GOT3 (cell line): ENCODE measurements around the gene PCDHGC3.
"Not testable (repeated sequence)": the region's sequence is repeated elsewhere in the genome, so short reads cannot be mapped to it uniquely, and the experiment has no call there.

Experiments used
- DNase-seq: peaks from one replicate; lab custom pipeline; 2025; ENCODE audit warnings: mixed read lengths; lab: John Stamatoyannopoulos, UW

PCDHGC3 gene

DNA sequence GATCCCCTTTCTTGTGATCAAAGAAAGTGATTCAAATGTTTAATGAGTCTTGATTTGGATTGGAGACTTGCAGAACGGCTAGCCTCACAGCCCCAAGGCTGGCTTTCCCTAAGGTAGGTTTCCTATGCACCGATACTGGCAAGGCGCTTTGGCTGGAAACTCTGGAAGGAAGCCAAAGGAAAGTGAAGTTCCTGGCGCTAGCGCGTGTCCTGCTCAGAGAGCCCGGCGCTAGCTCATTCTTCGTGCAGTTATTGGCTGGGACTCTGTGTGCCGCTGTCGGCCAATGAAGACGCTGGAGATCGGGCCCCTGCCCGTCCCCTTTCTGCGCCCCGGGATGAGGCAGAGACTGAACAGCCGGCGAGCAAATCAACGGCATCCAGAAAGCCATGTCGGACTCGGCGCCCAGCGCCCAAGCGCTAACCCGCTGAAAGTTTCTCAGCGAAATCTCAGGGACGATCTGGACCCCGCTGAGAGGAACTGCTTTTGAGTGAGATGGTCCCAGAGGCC is at the start of gene PCDHGC3:
TSS of gene PCDHGC3 (plus strand) at position 342 of the 507 bp plus-strand sequence. CDS start at position 493, 151 bp downstream.
- DNase-seq = peak; percentile 92

DNA sequence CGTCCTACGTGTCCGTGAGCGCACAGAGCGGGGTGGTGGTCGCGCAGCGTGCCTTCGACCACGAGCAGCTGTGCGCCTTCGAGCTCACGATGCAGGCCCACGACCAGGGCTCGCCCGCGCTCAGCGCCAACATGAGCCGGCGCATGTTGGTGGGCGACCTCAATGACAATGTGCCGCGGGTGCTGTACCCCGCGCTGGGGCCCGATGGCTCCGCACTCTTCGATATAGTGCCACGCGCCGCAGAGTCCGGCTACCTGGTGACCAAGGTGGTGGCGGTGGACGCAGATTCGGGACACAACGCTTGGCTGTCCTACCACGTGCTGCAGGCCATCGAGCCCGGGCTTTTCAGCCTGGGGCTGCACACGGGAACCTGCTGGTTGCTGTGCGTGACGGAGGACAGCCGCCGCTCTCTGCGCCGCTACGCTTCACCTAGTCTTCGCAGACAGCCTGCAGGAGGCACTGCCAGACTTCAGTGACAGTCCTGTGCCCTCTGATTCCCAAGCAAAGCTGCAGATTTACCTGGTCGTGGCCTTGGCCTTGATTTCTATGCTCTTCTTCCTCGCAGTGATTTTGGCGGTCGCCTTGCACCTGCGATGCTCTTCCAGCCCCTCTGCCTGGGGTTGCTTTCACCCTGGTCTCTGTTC is 47.9 kb upstream of the PCDHGC3 start:
- no peak for DNase-seq

DNA sequence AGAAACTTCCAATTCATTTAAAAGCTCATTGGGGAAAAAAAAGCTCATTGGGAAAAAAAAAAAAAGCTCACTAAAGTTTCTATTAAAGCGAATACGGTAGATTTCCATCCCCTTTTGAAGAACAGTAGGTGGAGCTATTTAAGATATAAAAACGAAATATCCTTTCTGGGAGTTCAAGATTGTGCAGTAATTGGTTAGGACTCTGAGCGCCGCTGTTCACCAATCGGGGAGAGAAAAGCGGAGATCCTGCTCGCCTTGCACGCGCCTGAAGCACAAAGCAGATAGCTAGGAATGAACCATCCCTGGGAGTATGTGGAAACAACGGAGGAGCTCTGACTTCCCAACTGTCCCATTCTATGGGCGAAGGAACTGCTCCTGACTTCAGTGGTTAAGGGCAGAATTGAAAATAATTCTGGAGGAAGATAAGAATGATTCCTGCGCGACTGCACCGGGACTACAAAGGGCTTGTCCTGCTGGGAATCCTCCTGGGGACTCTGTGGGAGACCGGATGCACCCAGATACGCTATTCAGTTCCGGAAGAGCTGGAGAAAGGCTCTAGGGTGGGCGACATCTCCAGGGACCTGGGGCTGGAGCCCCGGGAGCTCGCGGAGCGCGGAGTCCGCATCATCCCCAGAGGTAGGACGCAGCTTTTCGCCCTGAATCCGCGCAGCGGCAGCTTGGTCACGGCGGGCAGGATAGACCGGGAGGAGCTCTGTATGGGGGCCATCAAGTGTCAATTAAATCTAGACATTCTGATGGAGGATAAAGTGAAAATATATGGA is 45.2 kb upstream of the PCDHGC3 start, which contains the start of gene PCDHGA12:
TSS of gene PCDHGA12 (plus strand) at position 176 of the 782 bp plus-strand sequence. CDS start at position 429, 253 bp downstream.
- no peak for DNase-seq

DNA sequence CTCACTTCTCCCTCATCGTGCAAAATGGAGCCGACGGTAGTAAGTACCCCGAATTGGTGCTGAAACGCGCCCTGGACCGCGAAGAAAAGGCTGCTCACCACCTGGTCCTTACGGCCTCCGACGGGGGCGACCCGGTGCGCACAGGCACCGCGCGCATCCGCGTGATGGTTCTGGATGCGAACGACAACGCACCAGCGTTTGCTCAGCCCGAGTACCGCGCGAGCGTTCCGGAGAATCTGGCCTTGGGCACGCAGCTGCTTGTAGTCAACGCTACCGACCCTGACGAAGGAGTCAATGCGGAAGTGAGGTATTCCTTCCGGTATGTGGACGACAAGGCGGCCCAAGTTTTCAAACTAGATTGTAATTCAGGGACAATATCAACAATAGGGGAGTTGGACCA is 44.5 kb upstream of the PCDHGC3 start:
- no peak for DNase-seq

DNA sequence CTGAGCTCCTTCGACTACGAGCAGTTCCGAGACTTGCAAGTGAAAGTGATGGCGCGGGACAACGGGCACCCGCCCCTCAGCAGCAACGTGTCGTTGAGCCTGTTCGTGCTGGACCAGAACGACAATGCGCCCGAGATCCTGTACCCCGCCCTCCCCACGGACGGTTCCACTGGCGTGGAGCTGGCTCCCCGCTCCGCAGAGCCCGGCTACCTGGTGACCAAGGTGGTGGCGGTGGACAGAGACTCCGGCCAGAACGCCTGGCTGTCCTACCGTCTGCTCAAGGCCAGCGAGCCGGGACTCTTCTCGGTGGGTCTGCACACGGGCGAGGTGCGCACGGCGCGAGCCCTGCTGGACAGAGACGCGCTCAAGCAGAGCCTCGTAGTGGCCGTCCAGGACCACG is 43.5 kb upstream of the PCDHGC3 start:
- not testable (repeated sequence) for DNase-seq

DNA sequence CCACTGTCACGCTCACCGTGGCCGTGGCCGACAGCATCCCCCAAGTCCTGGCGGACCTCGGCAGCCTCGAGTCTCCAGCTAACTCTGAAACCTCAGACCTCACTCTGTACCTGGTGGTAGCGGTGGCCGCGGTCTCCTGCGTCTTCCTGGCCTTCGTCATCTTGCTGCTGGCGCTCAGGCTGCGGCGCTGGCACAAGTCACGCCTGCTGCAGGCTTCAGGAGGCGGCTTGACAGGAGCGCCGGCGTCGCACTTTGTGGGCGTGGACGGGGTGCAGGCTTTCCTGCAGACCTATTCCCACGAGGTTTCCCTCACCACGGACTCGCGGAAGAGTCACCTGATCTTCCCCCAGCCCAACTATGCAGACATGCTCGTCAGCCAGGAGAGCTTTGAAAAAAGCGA is 43.0 kb upstream of the PCDHGC3 start:
- DNase-seq = not testable (repeated sequence)

DNA sequence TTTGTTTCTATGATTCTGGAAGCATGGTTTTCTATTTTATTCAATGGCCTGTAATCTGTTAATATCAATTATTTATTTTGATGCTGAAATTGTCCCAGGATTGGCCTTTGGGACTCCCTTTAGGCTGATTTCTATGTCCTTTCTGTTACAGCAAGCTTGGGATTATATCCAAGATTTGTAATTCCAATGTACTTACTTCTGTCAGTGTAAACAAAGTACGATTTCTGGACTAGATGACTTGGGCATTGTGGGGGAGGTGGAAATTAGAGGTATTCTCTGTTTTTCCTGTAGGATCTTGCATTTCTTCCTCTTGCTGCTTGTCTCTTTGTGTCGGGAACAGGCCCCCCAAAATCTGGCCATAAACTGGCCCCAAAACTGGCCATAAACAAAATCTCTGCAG is 41.8 kb upstream of the PCDHGC3 start:
- no peak for DNase-seq

DNA sequence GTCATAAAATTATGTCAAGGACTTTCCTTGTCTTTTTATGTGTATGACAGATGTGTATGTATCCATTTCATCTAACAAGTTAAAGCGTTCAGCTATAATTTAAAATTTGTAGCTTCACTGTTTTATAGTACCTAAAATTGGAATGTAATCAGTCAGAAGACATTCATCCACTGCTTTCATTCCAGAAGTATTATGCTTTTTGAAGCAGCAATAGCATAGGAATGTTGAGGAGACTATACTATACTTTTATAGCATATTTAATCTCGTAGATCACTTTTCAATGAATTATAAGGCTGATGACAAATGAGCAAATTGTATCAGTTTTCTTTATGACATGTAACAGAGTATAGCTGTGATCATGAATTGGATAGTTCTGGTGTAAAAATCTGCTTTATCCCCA is 38.5 kb upstream of the PCDHGC3 start:
- no peak for DNase-seq

DNA sequence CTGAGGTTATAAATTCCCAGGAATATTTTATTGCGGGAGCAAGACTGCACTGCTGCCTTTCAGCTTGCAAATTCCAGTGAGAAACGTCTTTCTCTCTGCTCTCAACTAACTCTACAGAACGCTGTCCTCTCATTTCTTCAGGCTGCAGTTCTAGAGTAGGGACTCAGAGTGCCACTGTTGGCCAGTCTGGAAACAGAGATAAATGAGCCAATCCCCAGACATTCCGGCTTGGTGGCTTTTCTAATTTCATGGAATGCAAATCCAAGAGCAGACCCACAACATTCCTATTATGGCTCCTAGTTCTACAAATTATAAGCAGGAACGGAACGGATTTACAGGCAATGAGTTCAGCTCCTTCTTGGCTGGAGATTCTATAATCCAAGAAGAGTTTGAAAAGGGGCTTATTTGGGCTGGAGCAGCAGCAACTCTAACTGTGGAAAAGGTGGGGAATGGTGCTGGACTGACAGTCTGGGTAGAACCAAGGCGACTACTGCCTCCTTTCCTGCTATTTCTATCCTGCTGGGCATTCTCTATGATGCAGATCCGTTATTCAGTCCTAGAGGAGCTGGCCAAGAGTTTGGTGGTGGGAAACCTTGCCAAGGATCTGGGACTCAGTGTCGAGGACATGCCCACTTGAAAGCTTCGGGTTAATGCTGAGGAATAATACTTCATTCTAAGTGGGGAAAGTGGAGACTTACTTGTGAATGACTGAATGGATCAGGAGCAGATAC is 36.2 kb upstream of the PCDHGC3 start:
- no peak for DNase-seq

DNA sequence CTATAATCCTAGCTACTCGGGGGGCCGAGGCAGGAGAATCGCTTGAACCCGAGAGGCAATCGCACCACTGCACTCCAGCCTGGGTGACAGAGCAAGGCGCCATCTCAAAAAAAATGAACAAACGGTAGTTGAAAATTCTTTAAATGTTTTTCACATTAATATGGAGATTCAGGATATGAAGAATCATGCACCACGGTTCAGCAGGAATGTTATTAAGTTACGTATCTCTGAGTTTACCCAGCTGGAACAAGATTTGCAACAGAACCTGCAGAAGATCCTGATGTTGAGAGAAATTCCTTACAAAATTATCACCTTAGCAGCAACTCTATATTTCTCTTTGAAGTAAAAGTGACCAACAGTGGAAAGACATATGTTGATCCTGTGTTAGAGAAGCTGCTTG is 35.4 kb upstream of the PCDHGC3 start:
- DNase-seq = no peak

DNA sequence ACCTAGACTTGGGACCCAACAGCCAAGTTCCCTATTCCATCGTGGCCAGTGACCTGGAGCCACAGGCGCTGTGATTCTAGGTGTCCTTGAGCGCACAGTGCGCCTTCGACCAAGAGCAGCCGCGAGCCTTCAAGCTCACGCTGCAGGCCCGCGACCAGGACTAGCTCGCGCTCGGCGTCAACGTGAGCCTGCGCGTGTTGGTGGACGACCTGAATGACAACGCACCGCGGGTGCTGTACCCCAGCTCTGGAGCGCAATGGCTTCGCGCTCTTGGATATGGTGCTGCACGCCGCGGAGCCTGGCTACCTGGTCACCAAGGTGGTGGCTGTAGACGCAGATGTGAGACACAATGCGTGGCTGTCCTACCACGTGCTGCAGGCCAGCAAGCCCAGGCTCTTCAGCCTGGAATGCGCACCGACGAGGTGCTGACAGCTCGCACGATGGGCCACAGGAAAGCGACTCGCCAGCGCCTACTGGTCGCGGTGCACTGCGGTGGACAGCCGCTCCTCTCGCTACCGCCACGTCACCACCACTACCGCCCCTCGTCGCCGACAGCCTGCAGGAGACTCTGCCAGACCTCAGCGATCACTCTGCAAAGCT is 34.1 kb upstream of the PCDHGC3 start:
- no peak for DNase-seq

DNA sequence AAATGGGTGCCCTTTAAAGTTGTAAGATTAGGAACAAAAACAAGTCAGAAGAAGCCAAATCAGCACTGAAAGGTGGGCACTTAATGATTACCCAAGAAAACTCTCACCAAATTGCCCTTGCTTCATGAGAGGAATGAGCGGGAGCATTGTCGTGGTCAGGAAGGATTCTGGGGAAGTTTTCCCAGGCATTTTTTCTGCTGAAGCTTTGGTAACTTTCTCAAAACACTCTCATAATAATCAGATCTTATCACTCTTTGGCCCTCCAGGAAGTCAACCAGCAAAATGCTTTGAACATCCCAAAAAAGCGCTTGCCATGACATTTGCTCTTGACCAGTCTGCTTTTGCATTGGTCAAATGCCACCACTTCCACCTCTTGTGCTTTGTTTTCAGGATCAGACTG is 10.4 kb upstream of the PCDHGC3 start:
- no peak for DNase-seq

DNA sequence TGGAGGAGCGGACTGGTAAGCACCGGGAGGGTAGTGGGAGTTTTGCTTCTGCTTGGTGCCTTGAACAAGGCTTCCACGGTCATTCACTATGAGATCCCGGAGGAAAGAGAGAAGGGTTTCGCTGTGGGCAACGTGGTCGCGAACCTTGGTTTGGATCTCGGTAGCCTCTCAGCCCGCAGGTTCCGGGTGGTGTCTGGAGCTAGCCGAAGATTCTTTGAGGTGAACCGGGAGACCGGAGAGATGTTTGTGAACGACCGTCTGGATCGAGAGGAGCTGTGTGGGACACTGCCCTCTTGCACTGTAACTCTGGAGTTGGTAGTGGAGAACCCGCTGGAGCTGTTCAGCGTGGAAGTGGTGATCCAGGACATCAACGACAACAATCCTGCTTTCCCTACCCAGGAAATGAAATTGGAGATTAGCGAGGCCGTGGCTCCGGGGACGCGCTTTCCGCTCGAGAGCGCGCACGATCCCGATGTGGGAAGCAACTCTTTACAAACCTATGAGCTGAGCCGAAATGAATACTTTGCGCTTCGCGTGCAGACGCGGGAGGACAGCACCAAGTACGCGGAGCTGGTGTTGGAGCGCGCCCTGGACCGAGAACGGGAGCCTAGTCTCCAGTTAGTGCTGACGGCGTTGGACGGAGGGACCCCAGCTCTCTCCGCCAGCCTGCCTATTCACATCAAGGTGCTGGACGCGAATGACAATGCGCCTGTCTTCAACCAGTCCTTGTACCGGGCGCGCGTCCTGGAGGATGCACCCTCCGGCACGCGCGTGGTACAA is 556 bp downstream of the PCDHGC3 start:
- DNase-seq = no peak

DNA sequence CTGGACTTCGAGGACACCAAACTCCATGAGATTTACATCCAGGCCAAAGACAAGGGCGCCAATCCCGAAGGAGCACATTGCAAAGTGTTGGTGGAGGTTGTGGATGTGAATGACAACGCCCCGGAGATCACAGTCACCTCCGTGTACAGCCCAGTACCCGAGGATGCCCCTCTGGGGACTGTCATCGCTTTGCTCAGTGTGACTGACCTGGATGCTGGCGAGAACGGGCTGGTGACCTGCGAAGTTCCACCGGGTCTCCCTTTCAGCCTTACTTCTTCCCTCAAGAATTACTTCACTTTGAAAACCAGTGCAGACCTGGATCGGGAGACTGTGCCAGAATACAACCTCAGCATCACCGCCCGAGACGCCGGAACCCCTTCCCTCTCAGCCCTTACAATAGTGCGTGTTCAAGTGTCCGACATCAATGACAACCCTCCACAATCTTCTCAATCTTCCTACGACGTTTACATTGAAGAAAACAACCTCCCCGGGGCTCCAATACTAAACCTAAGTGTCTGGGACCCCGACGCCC is 1.3 kb downstream of the PCDHGC3 start:
- DNase-seq = no peak

DNA sequence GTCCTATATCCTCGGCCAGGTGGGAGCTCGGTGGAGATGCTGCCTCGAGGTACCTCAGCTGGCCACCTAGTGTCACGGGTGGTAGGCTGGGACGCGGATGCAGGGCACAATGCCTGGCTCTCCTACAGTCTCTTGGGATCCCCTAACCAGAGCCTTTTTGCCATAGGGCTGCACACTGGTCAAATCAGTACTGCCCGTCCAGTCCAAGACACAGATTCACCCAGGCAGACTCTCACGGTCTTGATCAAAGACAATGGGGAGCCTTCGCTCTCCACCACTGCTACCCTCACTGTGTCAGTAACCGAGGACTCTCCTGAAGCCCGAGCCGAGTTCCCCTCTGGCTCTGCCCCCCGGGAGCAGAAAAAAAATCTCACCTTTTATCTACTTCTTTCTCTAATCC is 2.0 kb downstream of the PCDHGC3 start:
- DNase-seq = no peak

DNA sequence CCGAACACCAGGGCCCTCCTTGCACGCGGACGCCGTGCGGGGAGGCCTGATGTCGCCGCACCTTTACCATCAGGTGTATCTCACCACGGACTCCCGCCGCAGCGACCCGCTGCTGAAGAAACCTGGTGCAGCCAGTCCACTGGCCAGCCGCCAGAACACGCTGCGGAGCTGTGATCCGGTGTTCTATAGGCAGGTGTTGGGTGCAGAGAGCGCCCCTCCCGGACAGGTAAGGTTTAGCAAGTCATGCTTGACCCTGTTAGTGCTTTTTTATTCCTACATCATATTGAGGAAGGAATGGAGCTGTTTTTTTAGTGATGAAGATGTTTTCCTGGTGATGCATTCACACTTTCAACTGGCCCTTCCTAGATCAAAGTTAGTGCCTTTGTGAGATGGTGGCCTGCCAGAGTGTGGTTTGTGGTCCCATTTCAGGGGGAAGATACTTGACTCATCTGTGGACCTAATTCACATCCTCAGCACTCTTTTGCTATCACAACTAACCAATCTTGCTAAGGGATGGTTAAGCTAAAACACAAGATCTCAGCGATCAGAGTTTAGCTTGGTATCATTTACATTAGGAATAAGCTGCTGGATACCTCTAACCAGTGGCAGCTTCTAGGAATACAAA is 2.7 kb downstream of the PCDHGC3 start:
- DNase-seq = no peak

DNA sequence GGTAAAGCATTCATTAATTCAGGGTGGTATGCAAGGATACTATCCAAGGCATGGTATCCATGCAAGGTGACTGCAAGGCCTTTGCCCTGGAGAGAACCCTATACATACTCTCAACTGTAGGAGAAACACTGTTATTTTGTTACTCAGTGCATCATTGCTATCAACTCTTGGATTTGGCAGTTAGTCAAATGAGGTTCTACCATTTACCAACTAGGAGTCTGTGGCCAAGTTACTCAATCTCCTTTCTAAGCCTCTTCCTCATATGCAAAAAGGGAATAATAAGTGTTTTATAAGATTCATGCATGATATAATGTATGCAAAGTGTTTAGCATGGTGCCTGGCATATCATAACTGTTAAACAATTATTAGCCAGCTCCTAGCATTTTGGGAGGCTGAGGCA is 4.0 kb downstream of the PCDHGC3 start:
- DNase-seq = no peak

DNA sequence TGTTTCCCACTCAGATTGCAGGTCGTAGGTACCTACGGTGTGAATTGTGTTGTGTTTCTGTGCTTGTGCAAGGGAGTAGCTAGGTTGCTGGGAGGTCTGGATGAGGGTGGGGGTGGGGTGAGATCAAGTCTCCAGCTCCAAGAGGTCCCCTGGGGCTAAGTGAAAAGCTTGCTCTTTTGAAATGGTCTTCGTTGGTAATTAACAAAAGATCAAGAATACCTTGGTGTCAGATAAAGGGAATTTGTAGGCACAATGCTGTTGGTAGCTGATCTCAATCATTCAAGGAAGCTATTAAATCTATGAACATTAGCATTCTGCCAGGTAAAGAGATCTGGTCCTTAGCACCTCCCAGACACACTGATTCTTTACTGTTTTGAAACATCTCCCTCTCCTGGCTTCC is 8.1 kb downstream of the PCDHGC3 start:
- DNase-seq = no peak

DNA sequence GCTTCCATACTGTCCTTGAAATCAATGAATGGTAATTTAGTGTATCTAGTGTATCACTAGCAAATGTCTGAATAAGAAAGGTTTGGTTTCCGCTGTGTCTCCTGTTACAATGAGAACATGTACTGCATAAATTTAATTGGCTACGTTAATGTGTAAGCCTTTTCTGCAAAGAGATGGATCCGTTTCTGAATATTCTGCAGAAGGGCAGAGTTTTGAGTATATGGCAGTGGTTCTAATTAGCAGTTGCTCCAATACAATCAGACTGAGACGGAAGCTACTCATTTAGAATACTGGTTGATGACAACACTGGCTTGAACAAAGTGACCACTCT is 8.5 kb downstream of the PCDHGC3 start:
- DNase-seq = no peak

DNA sequence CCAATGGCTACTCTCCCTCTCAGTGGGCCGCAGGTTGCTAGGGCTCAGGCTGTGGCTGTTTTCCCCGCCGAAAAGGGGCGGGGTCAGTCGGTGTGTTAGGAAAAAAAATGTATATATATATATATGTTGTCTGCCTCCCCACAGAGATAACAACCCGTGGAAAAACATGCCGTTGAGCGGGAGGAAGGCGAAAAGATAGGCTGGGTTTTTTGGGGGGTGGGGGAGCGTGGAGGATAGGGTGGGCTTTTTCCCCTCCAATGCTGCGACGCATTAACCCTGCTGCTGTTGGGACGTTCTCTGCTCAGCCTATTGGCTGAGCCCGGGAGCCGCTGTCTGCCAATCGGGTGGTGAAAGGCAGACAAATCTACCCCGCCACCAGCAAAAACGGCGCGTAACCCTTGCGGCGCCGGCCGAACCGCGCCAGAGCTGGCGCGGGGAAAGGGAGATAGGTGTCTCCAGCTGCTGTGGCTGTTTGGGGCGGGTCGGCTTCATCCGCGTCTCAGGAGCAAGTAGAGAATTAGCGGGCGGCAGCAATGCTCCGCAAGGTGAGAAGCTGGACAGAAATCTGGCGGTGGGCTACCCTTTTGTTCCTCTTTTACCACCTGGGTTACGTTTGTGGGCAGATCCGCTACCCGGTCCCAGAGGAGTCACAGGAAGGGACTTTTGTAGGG is 9.0 kb downstream of the PCDHGC3 start, which contains the start of gene PCDHGC4:
TSS of gene PCDHGC4 (plus strand) at position 390 of the 671 bp plus-strand sequence. CDS start at position 534, 144 bp downstream.
- no peak for DNase-seq
